Left forelimb (tissue), 1 donor: ENCODE results near the gene DUS3L.

Experiments used
- DNase-seq: peaks from one replicate; pipeline ENCODE4 v3.0.0-alpha.2; 2018; ENCODE audit warnings: low spot score

Gene DUS3L

DNA sequence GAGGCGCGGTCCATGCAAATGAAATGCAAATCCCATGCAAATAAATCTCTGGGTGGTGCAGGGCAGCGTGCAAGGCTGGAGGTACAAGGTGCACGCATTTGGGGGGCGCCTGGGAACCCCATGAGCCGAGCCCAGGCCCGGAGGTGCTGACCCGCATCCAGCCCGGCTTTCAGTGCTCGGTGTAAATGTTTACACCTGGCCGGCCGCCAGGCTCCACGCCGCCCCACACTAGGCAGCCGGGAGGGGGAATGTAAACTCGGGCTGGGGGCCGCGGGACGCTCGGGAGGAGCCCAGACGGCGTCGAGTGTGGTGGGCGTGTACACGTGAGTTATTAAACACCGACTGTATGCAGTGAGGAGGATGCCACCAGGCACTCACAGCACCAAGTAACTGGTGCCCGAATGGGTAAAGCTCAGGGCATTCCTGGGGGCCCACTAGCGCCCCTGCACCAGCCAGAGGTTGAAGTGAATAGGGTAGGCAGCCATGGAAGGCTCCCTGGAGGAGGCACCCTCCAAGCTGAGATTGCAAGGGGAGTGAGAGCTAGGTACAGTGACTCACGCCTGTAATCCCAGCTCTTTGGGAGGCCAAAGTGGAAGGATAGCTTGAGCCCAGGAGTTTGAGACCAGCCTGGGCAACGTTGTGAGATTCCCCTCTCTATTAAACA, 31.4 kb upstream of the DUS3L start:
- no peak for DNase-seq

- DNase-seq = no peak
Measured at GRCh38 chr19:5821521-5822180, 30.7 kb upstream of the DUS3L start.

DNA sequence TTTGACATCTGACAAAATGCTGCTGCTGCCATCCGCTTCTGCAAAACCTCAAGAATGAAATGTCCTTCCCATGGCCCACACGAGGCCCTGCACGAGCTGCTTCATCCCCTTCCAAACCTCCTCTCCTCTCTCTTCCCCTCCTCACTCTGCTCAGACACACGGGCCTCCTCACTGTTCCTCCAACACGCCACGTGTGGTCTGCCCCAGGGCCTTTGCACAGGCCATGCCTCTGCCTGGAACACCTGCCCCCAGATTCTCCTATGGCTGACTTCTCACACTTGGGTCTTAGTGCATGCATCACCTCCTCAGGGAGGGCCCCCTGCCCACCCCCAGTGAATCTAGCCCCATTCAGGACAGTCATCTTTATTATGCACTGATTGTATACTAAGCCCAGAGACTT, 29.8 kb upstream of the DUS3L start:
- no peak for DNase-seq

DNA sequence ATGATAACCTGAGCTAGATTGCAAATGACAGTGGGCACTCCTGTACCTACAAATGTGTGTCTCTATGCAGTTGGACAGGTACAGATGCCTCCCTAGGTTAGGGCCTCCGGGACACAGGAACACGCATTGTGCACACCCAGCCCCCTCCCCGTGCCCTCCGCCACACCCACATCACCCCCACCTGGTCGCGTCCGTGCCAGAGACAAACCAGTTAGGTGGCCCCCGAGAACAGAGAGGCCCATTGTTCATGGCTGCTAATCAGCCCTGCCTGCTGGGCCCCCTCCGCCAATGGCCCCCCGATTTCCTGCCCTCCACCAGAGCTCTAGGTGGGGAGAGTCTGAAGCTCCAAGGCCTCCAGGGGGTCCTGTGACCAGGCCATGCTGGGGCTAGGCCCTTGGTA, 27.6 kb upstream of the DUS3L start:
- no peak for DNase-seq

GRCh38 chr19:5817218-5817617, 26.3 kb upstream of the DUS3L start:
- DNase-seq = no peak

GRCh38 chr19:5814852-5815246, 23.9 kb upstream of the DUS3L start:
- DNase-seq = no peak

GRCh38 chr19:5814123-5814851, 23.3 kb upstream of the DUS3L start:
- no peak for DNase-seq

- DNase-seq = no peak
Measured at GRCh38 chr19:5811117-5811516, 20.2 kb upstream of the DUS3L start.

DNA sequence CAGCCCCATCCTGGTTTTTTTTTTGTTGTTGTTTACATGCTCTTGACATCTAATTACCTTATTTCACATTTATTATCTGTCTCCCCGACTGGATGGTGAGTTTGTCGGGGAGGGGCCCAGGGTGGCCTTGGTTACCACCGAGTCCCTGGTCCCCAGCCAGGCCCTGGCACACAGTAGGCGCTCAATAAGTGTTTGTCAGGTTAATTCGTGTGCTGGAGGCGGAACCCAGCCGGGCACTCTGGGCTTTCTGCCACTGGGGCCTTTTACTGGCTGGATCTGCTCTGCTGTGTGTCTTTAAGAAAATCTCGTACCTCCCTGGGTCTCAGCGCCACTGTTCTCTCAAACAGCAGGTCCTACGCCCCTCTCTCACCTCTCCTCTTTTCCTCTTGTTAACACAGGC, 18.5 kb upstream of the DUS3L start:
- no peak for DNase-seq

- no peak for DNase-seq
Measured at GRCh38 chr19:5809053-5809452, 18.1 kb upstream of the DUS3L start.

DNA sequence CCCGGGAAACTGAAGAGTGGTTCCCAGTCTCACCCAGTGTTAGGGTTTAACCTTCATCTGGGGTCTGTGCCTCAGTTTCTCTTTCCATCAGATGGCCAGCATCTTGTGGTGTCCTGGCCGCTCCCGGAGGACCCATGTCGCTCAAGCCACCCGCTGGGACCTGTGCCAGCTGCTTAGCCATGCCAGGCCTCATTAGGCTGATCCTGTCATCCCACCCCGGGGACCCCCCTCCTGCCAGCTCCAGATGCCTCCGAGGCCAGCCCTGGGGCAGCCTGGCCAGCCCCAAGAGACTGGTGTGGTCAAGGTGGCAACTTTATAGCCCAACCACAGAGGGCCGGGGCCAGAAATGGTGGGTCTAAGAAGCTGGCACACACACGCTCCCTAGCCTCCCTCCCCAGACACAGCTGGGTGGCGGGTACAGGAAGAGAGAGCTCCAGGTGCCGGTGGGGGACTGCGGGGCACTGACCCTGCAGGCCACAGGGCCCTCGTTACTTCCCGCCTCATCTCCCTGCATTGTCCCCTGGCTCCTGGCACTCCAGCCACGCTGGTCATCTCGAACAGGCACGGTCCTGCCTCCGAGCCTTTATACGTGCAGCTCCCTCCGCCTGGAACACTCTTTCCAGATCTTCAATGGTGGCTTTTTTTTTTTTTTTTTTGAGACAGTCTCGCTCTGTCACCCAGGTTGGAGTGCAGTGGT, 17.3 kb upstream of the DUS3L start:
- no peak for DNase-seq

DNA sequence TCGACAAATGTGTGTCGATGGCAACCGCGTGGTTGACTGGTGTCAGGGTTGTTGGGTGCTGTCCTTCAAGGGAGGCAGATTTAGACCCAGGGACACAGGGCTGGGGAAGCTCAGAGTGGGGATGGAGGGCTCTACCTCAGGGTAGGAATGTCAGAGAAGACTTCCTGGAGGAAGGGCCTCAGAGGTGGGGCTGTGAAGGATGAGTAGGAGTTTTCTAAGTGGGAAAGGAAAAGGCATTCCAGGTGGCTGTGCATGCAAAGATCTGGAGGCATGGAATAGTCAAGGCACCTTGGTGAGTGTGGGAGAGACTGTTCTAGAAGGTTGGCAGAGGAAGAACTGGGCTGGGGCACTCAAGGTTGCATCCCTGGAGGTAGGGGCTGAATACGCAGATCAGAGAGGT, 15.9 kb upstream of the DUS3L start:
- no peak for DNase-seq

DNA sequence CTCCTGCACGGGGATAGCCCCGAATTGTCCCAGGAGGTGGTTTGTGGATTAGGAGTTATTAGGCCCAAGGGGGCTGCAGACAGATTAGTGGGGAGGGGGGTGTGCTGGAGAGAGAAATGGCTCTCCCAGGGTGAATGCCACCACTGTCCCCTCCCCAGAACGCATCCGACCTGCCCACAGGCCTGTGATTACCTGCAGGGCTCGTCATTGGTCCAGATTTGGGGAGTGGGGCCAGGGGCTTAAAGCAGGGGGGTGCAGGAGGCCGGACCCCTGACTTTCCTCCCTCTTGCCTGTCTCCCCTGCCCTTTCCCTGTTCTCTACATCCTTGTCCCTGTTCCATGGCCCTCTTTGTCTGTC, 15.1 kb upstream of the DUS3L start:
- DNase-seq = no peak

DNA sequence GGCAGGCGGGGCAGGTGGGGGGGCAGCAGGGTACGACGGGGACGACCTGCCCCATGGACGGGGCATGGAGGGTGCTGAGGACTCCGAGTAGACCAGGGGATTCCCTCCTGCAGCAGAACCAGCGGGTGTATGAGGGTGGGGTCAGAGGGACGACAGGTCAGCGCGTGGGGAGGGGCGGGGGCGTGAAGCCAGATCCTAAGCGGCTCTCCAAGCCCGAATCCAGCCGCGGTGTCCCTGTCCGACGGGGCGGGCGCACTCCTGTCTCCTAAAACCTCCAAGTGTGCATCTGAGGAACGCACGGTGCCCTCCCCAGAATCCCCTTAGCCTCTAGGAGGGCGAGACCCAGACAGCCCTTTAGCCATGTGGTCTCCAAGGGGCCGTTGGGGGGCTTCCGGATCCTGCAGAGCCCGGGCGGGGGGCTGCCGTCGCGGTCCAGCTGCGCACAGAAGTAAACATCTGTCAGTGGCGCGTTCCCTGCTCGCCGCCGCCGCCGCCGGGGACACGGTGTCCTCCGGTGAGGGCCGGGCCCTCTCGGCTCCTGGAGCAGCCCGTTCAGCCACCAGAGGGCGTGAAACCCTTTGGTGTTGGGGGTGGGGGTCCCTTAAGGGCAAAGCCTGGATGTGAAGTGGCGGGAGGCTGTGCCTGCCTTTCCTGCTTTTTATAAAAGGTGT, 14.6 kb upstream of the DUS3L start:
- DNase-seq = no peak

DNA sequence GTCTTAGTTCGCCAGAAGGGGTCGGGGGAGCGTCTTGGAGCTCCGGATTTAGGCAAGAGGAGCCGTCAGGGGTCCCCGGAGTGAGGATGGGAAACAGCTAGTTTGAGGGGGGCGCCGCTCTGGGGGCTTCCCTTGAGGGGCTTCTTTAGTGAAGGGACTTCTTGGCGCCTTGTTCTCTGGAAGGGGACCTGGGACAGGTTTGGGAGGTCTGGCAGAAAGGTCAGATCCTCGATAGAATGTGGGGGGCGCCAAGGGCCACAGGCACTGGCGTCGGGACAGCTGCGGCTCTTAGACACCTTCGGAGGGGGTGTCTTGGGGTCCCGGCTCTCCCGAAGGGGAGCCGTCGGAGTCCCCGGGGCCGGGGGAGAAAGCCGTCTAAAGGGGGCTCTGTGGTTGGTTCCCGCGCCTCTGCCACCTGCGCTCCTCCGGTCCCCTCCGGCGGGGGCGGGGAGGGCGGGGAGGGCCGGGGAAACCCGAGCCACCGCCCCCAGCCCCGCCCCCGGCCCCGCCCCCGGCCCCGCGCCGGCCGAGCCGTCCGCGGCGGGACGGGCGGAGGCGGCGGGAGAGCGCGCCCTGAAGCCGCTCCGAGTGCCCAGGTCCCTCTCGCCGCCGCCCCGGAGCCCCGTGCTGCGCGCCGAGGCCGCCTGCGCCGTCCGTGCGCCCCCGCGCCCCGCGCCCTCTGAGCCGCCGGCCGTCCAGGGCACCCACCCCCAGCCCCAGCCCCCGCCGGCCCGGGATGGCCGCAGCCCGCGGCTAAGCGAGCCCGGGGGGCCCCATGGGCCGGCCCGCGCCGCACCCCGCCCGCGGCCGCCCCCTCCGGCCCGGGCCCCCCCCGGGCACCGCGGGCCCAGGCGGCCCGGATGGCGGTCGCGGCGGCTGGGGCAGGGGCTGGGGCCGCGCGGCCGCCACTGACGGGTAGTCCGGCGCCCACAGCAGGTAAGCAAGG, 13.8 kb upstream of the DUS3L start, which contains the start of gene NRTN:
Gene NRTN (plus strand): TSS at position 552 of the 946 bp plus-strand sequence. CDS start 19,099 bp downstream, outside the sequence.
- DNase-seq = no peak

GRCh38 chr19:5803752-5804515, 13.0 kb upstream of the DUS3L start:
- peak; percentile 95 for DNase-seq

GRCh38 chr19:5803441-5803751, 12.4 kb upstream of the DUS3L start:
- no peak for DNase-seq

GRCh38 chr19:5801796-5802619, 11.0 kb upstream of the DUS3L start:
- peak; percentile 73 for DNase-seq
